PFSK-1 (cell line): ENCODE results near the gene OPCML.

Experiments
- POLR2AphosphoS5 ChIP-seq: IDR thresholded peaks from 2 replicates; pipeline ENCODE4 v1.6.1; 2012; ENCODE audit warnings: low read depth, mild to moderate bottlenecking, control low read depth, low read length, moderate library complexity
- TAF1 ChIP-seq: IDR thresholded peaks from 2 replicates; pipeline ENCODE4 v1.6.1; 2012; ENCODE audit warnings: low read length, control low read depth, borderline replicate concordance; ENCODE audit not compliant: insufficient read depth

DNA sequence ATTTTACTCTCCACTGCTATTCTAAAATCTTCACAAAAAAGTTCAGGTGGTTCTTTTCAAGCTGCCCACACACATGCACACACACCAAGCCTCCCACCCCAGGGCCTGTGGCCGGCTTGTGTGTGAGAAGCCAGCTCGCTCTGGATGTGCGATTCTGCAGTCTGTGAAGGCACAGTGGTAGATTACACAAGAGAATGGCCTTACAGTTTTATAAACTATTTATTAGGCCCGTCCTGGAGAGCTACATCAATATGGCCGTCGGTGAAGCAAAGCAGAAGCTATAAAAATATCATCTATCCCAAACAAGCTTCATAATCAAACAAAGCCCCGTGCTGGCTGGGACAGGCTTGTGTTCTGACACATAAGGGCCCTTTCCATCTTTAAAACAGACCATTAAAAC, 240.5 kb downstream of the OPCML start:
- TF ChIP-seq POLR2AphosphoS5 (no peak), TAF1 (no peak)
